Activated CD4-positive, CD25-positive, alpha-beta regulatory T cell treated with anti-CD3 and anti-CD28 coated beads, Interleukin-2, amount 50 U/mL, for 72 hours (primary cell): ENCODE measurements around the gene NUAK1.
"Not testable (repeated sequence)": the region's sequence is repeated elsewhere in the genome, so short reads cannot be mapped to it uniquely, and the experiment has no call there.

Experiments
- DNase-seq: peaks from one replicate; pipeline ENCODE4 v3.0.0; 2021

The NUAK1 gene

DNA sequence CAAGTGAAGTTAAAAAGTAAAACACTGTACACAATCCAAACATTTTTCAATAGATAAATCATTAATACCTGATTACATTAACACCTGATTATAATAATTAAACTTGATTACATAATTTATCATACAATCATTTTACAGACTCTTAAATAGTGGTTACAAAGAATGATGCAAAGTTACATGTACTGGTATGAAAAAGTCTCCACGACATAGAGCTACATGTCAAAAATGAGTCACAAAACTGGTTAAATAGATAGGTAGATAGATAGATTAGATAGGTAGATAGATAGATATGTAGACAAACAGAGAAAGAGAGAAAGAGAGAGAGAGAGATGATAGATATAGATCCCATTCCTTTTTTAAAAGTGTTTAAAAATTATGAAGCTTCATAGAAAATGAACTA is 109.2 kb downstream of the NUAK1 start:
- DNase-seq = no peak

- no peak for DNase-seq
Observed at GRCh38 chr12:106027911-106028310, 110.8 kb downstream of the NUAK1 start.

DNA sequence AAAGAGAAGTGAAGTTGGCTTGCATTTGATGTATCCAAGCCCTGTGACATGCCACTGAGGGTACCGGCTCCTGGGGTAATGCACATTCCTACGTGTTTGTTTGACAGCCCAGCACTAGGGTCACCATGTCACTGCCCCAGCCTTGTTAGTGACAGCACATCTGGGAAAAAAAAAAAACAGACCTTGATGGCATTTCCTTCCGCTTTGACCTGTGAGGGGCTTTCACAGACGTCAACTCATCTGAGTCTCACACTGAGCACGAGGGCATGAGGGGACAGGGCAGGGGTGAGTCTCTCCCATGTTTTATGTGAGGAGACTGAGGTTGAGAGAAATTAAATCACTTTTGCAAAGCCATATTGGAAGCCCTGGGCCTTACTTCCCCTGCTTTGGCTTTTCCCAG is 111.5 kb downstream of the NUAK1 start:
- no peak for DNase-seq

GRCh38 chr12:106025129-106025528 is 113.6 kb downstream of the NUAK1 start:
- no peak for DNase-seq

- no peak for DNase-seq
Observed at GRCh38 chr12:106023039-106023438, 115.7 kb downstream of the NUAK1 start.

GRCh38 chr12:106022568-106023012 is 116.2 kb downstream of the NUAK1 start:
- no peak for DNase-seq

DNA sequence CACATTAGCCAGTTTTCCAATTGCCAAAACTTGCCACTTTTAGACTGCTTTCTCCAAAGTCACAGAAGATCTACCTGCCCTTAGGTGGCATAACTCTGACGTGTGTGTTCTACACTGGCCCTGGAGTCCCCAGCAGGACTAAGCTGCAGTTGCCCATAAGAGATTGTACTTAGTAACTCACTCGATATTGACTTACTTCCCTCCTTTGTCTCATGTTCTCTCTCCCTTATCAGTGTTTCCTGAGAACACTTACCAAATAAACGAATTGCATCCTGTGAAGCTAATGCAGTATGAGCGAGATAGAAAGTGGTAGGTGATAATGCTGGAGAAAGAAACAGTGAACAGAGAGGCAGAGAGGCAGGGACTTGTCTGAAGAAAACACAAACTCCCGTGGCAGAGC is 117.2 kb downstream of the NUAK1 start:
- no peak for DNase-seq

GRCh38 chr12:106020736-106021135 is 118.0 kb downstream of the NUAK1 start:
- no peak for DNase-seq

DNA sequence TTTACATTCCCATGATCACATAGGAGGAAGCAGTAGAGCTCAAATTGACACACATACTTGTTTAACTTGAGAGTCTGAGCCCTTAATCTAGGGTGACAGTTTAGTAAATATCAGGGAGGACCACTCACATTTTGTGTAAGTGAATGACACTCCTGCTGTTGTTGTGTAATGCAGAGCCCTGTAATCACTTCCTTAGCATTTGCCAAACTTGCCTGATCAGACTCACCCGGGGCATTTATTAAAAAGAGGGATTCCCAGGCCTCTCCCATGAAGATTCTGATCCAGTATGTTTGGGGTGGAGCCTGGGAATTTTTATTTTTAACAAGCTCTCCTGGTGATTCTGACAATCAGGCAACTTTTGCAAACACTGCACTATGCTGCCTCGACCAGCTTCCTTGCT is 119.6 kb downstream of the NUAK1 start:
- no peak for DNase-seq

DNA sequence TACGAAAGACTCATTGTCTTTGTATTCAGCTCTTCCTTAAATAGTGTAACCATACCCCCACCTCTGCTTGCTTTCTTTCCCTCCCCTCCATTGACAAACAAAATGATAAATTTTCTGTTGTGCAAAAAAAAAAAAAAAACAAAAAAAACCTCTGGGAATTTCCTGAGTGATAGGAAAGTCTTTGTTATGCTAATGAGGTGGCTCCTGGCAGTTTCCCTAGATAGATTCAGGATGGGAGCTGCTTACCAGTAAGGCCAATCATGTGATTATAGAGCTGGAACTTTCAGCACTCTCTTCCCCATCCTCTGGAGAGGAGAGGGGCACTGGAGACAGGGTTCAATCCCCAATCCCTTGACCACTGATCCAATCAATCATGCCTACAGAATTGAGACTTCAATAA is 120.5 kb downstream of the NUAK1 start:
- no peak for DNase-seq

DNA sequence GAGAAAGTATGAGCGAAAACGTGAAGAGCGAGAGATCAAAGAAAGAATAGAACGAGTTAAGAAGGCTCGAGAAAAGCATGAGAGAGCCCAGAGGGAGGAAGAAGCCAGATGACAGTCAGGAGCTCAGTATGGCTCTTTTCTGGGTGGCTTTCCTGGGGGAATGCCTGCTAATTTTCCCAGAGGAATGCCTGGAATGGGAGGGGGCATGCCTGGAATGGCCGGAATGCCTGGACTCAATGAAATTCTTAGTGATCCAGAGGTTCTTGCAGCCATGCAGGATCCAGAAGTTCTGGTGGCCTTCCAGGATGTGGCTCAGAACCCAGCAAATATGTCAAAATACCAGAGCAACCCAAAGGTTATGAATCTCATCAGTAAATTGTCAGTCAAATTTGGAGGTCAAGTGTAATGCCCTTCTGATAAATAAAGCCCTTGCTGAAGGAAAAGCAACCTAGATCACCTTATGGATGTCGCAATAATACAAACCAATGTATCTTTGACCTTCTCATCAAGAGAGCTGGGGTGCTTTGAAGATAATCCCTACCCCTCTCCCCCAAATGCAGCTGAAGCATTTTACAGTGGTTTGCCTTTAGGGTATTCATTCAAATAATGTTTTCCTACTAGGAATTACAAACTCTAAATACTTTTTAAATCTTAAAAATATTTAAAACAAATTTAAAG is 122.0 kb downstream of the NUAK1 start:
- not testable (repeated sequence) for DNase-seq

- no peak for DNase-seq
Observed at GRCh38 chr12:106015646-106016045, 123.1 kb downstream of the NUAK1 start.

DNA sequence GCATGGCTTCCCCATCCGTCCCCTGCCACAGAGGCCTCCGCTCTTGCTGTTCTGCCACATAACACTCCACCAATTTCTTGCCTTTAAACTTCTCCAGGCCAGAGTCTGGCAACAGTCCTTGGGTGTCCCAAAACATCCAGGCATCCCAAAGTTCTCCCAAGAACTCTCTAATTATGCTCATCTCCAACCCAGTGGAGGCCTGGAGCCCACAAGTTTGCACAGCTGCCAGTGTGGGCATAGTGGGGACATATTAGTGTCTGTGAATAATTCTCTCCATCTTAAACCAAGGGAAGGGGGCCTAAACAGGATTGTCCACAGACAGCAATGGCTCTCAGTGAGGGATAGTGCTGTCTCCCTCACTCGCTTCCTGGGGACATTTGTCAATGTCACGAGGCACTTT is 124.8 kb downstream of the NUAK1 start:
- no peak for DNase-seq
